NCI-H510A treated with DMSO at 0.1 percent for 48 hours (cell line): ENCODE data around the gene EFNB2.
A peak's percentile ranks its signal among the peaks of the same experiment; 100 is the strongest.

Experiments used
- DNase-seq: peaks from one replicate; lab custom pipeline; 2025; lab: John Stamatoyannopoulos, UW

EFNB2 gene

GRCh38 chr13:106484084-106484483 is 51.4 kb downstream of the EFNB2 start:
- no peak for DNase-seq

- no peak for DNase-seq
Observed at GRCh38 chr13:106481919-106482318, 53.5 kb downstream of the EFNB2 start.

- DNase-seq, result no peak
Observed at GRCh38 chr13:106480351-106480910, 55.0 kb downstream of the EFNB2 start.

GRCh38 chr13:106479929-106480328 is 55.5 kb downstream of the EFNB2 start:
- DNase-seq, result no peak

GRCh38 chr13:106478116-106478515 is 57.3 kb downstream of the EFNB2 start:
- DNase-seq, result no peak

GRCh38 chr13:106477303-106477702 is 58.2 kb downstream of the EFNB2 start:
- DNase-seq, result no peak

GRCh38 chr13:106475852-106476251 is 59.6 kb downstream of the EFNB2 start:
- no peak for DNase-seq

GRCh38 chr13:106474912-106475311 is 60.5 kb downstream of the EFNB2 start:
- DNase-seq, result no peak

GRCh38 chr13:106473154-106473553 is 62.3 kb downstream of the EFNB2 start:
- DNase-seq, result no peak

- DNase-seq, result no peak
Observed at GRCh38 chr13:106472621-106473020, 62.8 kb downstream of the EFNB2 start.

GRCh38 chr13:106471957-106472543 is 63.4 kb downstream of the EFNB2 start:
- no peak for DNase-seq

GRCh38 chr13:106470576-106470975 is 64.9 kb downstream of the EFNB2 start:
- DNase-seq, result no peak

GRCh38 chr13:106468744-106469590 is 66.5 kb downstream of the EFNB2 start:
- DNase-seq, result no peak

- DNase-seq, result no peak
Observed at GRCh38 chr13:106468207-106468606, 67.3 kb downstream of the EFNB2 start.

GRCh38 chr13:106467427-106468122 is 67.9 kb downstream of the EFNB2 start:
- no peak for DNase-seq

GRCh38 chr13:106466691-106467426 is 68.6 kb downstream of the EFNB2 start:
- peak; percentile 22 for DNase-seq

GRCh38 chr13:106464076-106464475 is 71.4 kb downstream of the EFNB2 start:
- no peak for DNase-seq

GRCh38 chr13:106462710-106463109 is 72.8 kb downstream of the EFNB2 start:
- DNase-seq, result no peak

GRCh38 chr13:106455777-106456176 is 79.7 kb downstream of the EFNB2 start:
- no peak for DNase-seq

- no peak for DNase-seq
Observed at GRCh38 chr13:106455190-106455589, 80.3 kb downstream of the EFNB2 start.

- no peak for DNase-seq
Observed at GRCh38 chr13:106453101-106453500, 82.4 kb downstream of the EFNB2 start.

GRCh38 chr13:106450991-106451390 is 84.5 kb downstream of the EFNB2 start:
- DNase-seq, result no peak
